ENCODE results near the gene CDK14.
A peak's percentile ranks its signal among the peaks of the same experiment; 100 is the strongest.
"Not testable (repeated sequence)": the region's sequence is repeated elsewhere in the genome, so short reads cannot be mapped to it uniquely, and the experiment has no call there.

Gene CDK14

DNA sequence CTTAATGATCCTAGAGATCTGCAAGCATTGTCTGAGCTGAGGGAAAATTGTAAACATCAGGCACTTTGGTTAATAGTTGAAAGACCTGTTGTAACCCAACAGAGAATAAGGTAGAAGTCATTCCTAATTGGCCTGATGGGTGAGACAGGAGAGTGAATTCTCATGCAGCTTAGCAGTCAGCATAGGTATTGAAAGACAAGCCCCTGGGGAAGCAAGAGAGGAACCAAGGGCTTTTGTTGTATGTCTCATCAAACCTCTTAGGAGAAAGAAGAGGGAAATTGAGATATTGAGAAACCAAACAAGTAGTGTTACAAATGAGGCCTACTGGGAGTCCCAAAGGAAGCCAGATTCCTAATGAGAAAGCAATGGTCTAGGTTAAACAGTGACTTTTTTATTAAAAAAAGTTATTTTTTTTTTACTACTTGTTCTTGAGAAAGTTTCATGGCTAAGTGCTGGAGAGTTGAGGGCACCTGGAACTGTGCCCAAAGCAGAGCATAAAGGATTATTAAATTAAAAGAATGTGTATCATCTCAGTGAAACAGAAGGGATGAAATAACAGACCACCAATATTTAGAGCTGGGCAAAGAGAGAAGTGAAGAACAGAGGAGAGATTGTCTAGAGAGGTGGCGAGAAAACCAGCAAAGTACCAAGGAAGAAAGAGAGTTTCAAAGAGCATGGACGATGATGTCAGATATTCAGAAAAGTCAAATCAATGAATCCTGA, 168.9 kb downstream of the CDK14 start:
- DNase-seq, result no peak

DNA sequence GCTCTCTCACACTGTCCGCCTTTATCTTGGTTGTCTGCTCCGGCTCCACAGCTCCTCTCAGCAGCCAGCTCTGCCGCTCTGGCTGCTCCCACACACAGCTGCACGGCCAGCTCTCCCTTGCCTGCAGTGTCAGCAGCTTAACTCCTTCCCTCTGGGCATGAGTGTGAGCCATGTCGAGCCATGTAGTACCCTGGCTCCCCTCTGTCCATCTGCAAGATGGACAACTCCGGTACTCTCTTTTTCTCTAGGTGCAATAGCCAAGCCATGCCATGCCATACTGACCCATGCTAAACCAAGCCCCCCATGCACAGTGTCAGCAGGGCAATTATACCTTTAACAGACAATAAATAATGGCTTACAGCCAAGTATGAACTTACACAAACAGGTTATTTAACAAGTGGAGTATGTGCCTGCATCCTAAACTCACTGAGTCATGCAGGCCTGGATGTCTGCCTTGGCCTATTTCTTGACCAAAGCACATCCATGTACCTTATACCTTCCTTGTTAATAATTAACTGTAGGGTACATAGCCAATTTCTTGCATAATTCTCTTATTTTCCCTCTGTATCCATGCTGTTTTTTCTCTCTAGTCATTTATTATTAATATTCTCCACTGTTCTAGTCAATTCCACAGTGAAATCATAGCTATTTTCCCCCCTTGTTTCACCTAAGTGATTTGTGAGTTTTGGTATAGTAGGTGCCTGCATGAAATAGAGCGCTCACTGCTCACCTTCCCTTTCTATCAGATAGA, 170.9 kb downstream of the CDK14 start:
- peak; percentile 71 for DNase-seq

DNA sequence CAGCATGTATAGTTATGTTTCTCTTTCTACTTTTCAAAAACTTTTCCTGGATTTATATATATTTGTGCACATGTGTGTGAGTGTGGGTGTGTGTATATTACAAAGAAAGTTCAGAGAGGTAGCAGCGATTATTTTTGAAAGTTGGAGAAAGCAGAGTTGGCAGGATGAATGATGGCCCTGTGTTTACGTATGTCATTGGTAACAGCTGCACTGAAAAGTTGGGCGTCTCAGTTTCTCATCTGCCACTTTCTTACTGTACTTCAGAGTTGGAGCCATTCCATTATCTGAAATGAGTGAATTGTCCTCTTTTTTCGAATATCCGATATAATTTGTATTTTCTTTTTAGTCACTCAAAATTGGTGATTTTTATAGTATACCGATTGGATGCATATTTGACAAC, 172.2 kb downstream of the CDK14 start:
- no peak for DNase-seq

DNA sequence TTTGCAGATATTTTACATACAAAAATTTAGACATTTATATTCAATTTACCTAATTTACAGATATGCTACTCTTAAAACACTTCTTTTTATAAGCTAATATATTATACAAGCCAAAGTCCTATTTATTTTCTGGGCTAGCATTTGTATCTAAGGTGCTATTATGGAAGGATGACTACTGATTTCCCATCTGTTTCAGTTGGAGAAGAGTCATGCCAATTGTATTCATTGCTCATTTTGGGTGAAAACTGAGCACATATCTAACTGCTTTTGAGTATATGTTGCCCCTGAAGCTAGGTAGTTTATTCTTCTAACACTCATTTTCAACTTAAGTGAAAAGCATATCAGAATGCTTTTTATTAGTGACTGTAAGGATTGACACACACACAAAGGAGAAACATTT, 172.9 kb downstream of the CDK14 start:
- DNase-seq, result no peak

DNA sequence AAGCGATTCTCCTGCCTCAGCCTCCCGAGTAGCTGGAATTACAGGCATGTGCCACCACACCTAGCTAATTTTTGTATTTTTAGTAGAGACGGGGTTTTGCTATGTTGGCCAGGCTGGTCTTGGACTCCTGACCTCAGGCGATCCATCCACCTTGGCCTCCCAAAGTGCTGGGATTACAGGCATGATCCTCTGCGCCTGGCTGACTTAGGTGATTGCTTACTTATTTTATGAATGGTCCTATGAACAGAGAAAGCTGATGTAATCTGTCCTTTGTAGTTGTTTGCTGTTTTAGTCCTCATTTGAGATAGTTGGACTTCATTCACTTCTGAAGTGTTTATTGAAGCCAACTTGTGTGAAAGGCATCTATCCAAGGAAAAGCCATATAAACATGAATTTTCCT, 173.4 kb downstream of the CDK14 start:
- not testable (repeated sequence) for DNase-seq

DNA sequence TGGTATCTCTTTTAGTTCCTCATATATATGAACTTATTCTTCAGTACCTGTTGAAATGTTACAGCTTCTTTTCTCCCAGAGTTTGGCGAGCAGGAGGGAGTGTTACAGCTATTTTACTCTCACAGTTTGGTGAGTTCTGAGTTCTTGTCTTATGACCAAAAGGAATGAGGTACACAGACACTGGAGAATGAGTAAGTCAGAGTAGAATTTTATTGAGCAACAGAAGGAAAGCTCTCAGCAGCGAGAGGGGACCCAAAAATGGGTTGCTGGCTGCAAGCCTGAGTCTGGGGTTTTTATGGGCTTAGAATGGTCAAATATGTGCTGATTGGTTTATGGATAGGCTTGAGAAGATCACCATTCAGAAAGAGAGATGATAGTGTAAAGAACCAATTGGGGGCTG, 175.2 kb downstream of the CDK14 start:
- no peak for DNase-seq

DNA sequence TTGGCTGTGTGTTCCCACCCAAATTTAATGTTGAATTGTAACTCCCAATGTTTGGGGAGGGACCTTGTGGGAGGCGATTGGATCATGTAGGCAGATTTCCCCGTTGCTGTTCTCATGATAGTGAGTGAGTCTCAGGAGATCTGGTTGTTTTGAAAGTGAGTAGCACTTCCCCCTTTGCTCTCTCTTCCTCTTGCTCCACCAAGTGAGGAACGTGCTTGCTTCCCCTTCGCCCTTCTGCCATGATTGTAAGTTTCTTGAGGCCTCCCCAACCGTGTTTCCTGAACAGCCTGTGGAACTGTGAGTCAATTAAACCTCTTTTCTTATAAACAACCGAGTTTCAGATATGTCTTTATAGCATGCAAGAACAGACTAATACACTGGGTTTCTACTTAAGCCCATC, 176.3 kb downstream of the CDK14 start:
- DNase-seq, result no peak

DNA sequence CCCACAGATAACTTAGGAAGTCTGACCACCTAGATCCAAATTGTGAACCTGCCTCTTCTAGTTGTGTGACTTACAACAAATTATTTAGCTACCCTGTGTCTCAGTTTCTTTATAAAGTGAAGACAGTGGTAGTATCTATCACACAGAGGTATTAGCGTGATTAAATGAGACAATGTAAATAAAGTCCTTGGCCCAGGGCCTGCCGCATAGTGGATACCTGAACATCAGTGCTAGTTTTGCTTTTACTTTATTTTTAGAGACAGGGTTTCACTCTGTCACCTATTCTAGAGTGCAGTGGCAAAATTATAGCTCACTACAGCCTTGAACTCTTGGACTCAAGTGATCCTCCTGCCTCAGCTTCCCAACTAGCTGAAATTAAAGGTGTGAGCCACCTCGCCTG, 177.1 kb downstream of the CDK14 start:
- DNase-seq, result no peak

DNA sequence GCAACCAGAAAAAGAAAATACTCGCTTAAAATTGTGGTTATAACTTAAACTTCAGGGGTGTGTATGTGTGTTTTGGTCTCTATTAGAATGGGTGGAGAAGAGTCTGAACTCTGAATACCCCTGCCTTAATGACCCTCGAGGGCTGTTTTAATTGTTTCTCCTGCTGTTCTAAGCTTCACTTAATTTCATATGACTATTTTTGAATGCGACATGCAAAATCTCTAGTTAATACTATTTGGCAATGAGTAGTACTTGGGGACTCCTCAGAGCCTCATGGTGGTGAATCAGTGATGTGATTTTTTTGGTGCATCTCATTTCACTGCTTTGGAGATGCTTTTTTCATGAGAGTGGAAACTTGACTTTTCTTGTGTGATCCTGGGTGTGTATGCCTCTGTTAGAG, 178.6 kb downstream of the CDK14 start:
- DNase-seq, result no peak

DNA sequence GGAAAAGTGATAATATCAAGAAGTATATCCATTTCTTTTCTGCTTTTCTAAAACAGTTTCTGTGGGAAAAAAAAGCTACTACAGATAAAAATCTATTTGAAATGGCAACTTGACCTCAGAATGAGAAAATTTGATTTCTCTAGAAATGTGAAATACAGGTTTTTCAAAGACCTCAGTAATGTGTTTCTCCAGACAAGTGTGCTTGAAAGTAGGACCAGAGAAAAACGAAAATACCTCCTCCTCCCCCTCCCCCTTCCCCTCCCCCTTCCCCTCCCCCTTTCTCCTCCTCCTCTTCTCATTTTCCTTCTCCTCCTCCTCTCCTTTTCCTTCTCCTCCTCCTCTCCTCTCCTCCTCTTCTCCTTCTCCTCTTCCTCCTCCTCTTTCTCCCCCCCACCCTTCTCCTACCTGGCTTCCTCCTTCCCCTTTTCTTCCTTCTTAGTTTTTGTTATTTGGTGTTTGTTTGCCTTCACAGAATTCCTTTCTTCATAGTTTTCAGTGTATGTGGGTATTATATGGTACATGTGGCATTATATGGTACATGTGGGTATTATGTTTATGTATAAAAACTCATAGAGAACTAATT, 179.4 kb downstream of the CDK14 start:
- no peak for DNase-seq

DNA sequence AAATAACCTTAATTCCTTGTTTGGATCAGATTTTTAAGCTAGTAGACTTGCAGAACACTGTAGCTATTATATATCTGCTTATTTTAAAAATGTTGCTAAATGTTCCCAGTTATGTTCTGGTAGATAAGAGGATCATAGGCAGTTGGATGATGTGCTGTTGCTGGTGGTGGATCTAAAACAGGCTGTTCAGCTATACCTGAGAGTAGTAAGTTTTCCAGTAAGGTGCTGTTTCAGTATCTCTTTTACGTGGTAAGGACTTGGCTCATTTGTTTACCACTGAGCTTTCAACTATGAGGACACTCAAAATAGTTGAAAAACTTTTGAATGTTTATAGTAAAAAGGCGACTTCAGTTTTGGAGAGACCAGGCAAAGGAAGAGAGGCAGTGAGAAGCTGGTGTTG, 180.9 kb downstream of the CDK14 start:
- DNase-seq, result no peak

DNA sequence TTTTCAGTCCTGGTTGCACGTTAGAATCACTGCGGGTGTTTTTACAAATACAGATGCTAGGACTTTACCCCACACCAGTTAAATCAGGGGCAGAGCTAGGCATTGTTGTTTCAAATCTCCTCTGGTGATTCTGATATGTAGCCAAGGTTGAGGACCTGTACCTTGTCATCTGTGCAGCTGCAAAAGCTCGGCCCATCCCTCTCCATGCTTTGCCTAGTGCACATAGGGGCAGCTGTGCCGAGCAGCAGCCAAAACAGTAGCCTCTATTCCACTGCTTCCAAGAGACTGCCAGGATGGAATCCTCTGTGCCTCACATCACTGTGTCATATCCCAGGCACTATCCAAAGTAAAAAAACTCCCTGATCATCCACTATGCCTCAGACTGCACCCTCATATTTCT, 181.3 kb downstream of the CDK14 start:
- DNase-seq, result peak; percentile 29

DNA sequence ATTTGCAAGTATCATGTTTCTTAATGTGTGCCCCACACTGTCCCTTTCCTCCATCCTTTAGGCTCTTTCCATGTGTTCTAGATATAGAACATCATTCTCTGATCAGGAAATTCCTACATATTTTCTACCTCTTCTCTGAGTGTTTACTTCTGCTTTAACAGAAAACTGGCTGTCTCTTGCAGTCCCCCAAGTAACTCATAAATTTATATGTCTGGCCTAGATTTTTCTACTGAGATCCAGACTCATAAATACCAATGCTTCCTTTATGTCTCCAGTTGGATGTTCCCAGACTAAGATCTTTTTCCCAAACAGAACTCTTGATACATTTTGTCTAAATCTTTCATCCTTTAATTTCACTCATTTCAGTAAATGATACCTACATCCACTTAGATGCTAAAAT, 181.8 kb downstream of the CDK14 start:
- DNase-seq, result no peak

DNA sequence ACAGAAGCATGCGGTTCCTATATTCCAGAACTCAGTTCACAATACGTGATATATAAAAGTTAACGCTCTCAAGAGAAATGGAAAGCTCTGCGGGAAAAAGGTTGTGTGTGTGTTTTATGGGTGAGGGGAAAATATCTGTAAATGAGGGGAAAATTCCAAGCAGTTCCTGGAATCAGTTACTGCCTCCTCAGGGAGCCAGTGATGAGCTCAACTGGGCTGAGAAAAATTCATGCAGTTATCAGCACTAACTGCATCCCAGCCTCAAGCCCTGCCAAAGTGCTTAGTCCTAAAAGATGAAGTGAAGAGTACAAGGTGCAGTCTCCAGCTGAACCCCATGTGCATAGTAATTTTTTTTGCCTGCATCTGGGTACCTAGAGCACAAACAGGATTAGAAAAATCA, 191.9 kb downstream of the CDK14 start:
- peak; percentile 89 for DNase-seq

DNA sequence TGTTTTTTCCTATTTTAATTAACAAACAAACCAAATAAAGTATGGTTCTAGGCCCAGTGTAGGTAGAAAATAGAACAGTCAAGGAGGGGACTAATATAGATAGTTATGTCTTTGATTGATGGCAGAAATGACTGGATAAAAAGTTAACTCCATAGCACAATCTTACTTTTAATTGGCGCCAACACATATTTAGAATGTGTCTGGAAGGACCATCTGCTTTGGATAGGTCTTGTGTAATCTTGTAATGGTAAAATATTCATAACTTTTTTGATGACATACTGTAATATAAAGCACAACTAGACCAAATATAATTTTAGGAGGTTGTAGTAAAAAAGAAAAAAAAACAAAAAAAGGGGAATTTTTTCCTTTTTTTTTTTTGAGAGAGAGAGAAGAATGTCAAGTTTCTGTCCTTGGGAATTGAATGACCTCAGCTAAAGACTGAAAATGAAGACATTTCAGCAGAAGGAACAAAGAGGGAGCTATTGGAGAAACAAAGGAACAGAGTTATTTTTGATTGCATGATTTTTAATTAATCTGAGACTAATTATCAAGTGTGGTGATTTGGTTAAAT, 193.7 kb downstream of the CDK14 start:
- DNase-seq, result no peak

DNA sequence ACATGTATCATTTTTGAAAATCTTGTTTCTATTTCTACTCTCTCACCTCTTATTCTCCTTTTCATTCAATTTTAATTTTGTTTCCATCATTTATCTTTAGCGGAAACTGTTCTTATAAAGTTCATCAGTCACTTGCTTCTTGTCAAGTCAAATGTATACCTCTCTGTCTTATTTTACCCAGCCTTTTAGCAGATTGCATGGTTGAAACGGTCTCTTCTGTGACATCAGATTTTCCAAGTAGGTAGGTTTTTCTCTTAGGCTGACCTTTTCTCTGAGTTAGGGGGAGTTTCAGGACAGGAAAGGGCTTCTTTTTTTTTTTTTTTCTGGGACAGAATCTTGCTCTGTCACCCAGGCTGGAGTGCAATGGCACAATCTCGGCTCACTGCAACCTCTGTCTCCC, 195.5 kb downstream of the CDK14 start:
- DNase-seq, result no peak

DNA sequence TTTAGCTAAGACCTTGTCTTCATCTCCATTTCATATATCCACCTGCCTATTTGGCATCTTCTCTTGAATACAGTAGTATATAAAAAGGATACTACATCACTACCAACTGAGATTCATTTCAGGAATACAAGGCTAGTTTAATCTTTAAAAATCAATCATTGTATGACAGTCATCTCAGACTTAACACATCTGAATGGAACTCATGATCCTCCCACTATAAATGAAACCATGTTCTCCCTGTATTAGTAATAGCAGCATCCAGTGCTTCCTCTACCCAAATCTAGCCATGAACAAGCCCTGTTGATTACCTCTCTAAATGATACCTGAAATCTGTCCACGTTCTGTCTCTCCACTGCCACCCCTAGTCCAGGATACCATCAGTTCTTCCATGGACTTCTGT, 196.2 kb downstream of the CDK14 start:
- no peak for DNase-seq

DNA sequence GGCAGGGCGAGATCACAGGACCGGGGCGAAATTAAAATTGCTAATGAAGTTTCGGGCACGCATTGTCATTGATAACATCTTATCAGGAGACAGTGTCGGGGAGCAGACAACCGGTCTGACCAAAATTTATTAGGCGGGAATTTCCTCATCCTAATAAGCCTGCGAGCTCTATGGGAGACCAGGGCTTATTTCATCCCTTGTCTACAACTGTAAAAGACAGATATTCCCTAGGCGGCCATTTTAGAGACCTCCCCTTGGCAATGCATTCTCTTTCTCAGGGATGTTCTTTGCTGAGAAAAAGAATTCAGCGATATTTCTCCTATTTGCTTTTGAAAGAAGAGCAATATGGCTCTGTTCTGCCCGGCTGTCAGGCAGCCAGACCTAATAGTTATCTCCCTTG, 198.1 kb downstream of the CDK14 start:
- not testable (repeated sequence) for DNase-seq

DNA sequence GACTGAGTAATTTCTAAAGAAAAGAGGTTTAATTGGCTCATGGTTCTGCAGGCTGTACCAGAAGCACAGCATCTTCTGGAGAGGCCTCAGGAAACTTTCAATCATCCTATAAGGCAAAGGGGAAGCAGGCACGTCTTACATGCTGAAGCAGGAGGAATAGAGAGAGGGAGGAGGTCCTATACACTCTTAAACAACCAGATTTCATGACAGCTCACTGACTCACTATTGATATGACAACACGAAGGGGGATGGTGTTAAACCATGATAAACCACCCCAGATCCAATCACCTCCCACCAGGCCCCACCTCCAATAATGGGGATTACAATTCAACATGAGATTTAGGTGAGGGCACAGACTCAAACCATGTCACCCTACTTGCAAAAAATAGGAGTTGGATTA, 201.5 kb downstream of the CDK14 start:
- no peak for DNase-seq

DNA sequence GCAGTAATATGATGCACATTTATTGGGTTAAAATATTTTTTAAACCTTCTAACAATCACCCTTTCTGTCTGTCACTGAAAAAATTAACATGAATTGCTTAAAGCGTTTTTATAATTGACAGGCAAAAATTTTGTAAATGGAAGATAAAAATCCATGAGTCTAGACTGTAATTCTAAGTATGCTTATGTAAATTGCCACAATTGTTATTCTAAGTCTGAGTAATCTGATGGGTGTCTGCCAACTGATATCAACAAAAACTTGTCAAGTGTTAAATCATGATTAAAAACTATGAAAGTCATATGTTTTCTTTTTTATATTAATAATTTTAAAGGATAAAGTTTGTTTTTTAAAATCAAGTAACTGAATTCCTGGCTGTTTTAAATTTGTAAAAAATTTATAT, 208.2 kb downstream of the CDK14 start:
- DNase-seq, result no peak

DNA sequence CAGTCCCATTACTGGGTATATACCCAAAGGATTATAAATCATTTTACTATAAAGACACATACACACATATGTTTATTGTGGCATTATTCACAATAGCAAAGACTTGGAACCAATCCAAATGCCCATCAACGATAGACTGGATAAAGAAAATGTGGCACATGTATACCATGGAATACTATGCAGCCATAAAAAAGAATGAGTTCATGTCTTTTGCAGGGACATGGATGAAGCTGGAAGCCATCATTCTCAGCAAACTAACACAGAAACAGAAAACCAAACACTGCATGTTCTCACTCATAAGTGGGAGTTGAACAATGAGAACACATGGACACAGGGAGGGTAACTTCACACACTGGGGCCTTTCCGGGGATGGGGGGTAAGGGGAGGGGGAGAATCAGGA, 219.4 kb downstream of the CDK14 start:
- DNase-seq, result not testable (repeated sequence)

DNA sequence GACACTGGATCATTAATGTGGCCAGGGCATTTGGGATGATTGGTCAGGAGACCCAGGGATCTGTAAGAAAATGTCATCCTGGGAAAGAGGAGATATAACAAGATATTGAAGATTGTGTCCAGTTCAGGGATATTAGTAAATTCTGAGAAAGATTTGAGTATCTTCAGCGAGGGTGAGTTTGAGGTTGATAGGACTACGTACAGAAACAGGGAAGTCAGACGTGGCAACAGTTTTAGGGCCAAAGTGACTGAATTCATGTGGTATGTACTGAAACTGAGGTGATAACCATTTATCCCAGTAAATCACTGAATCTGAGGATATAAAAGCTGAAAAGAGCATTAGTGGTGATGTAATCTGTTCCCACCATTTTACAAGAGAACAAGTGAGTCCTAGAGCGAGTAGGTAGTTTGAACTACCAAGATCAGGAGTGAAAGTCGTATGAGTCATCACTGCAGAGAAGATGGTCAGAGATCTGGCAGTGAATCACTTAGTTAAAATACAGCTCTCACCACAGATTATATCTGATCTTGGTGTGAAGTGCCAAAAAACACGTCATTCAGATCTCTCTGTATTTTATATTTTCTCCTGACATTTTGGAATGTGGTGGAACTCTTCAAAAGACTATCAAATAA, 220.5 kb downstream of the CDK14 start:
- no peak for DNase-seq

DNA sequence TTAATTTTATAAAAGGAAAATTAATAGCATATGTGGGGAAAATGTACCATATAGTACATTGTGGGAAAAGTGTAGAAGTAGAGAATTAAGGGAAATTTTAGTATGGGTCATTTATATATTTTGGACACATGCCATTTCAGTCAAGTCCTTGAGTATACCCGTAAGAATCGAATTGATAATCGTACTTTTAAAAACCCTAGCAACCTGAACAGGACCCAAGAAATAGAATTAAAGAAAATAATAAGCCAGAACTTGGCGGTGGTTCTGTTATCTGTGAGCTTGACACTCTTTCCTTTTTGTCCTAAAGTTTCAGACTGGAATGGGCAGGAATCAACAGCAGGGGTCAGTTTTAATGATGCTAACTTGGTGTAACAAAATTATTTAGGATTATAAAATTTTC, 221.0 kb downstream of the CDK14 start:
- no peak for DNase-seq

DNA sequence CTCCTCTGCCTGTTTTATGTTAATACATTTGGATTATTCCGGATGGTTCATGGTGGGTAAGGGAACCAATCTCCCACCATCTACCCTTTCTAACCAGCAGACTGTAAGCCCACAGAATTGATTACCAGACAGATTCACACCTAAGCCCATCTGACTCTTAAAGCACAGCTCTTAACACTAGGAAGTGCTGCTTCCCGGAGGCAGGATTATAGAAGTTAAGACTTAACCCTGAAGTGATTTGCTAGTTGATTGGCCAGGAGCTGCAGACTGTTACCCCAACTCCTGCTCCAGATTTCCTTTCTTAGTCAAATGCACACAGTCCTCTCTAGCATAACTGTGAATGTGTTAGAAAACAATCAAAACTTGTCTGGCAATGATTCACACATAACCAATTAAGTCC, 221.7 kb downstream of the CDK14 start:
- no peak for DNase-seq

Measured in femur (tissue), 1 donor.